ENCODE results near the gene NCKAP5.

The NCKAP5 gene

DNA sequence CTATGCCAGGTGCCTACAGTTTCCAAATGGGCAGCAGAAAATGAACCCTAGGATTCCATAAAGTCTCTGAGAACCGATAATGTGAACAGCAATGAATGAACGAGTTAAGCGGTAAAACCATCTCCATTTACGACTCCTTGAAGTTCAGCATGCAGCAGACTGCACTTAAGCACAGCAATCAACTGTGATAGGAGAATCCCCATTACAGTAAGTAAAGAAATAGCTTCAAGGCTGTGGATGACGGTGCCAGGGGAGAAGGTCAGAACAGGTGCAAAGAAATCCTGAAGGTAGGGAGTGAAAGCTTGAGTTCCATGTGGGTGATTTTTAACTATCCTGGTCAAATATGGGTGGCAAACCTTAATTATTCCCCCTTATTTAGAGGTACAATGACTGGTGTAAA is 444.4 kb downstream of the NCKAP5 start:
- Histone ChIP-seq H3K36me3 (replicated peaks in 1 of 2; ENCODE audit: control insufficient read depth in 2 of 2, insufficient read depth in 2 of 2, low read length in 2 of 2) (peaks cover 0 to 77% of the 10 kb centered on the region in 2 donors), H4K8ac (ENCODE audit: low read depth, low read length) (no peak overlapping the region), H3K27me3 (ENCODE audit: control insufficient read depth in 3 of 3, insufficient read depth in 3 of 3, low read depth in 1 of 3, low read length in 3 of 3) (no peaks in the 10 kb centered on the region), H2AK5ac (ENCODE audit: low read depth, low read length) (no peak overlapping the region), H3K4me1 (ENCODE audit: control insufficient read depth in 2 of 2, insufficient read depth in 1 of 2, low read depth in 1 of 2, low read length in 2 of 2) (no peaks in the 10 kb centered on the region), H3K9me3 (replicated peaks in 1 of 2; ENCODE audit: control insufficient read depth in 2 of 2, insufficient read depth in 1 of 2, low read depth in 1 of 2, low read length in 2 of 2) (no peaks in the 10 kb centered on the region), H3K4me2 (ENCODE audit: insufficient read depth, low read length, poor library complexity, severe bottlenecking) (no peak overlapping the region), H2AFZ (ENCODE audit: low read length) (no peak overlapping the region), H3K79me1 (ENCODE audit: low read depth, low read length) (no peaks in the 10 kb centered on the region), H2BK15ac (ENCODE audit: low read length) (no peak overlapping the region), H3K4ac (ENCODE audit: low read length) (no peak overlapping the region), H3K18ac (ENCODE audit: low read length) (no peak overlapping the region), H2BK120ac (ENCODE audit: low read depth, low read length) (no peak overlapping the region), H3K23ac (ENCODE audit: low read depth, low read length, poor library complexity) (no peak overlapping the region), H2BK12ac (ENCODE audit: low read length) (no peak overlapping the region), H4K91ac (ENCODE audit: low read depth, low read length, poor library complexity) (no peak overlapping the region), H3K9ac (ENCODE audit: low read depth, low read length, poor library complexity) (no peak overlapping the region), H2BK5ac (ENCODE audit: low read length) (no peak overlapping the region), H3K4me3 (ENCODE audit: low read length in 2 of 2) (no peak overlapping the region), H3K14ac (ENCODE audit: low read length) (no peak overlapping the region), H3K27ac (replicated peaks; ENCODE audit: low read length) (no peak overlapping the region)
- DNase-seq (ENCODE audit: low spot score) = no peak
- WGBS, 2 donors (ENCODE audit: extremely low coverage in 2 of 2, insufficient read length in 2 of 2, insufficient replicate concordance in 1 of 2) = no CpG with 5 or more reads among the region's 5 CpGs

DNA sequence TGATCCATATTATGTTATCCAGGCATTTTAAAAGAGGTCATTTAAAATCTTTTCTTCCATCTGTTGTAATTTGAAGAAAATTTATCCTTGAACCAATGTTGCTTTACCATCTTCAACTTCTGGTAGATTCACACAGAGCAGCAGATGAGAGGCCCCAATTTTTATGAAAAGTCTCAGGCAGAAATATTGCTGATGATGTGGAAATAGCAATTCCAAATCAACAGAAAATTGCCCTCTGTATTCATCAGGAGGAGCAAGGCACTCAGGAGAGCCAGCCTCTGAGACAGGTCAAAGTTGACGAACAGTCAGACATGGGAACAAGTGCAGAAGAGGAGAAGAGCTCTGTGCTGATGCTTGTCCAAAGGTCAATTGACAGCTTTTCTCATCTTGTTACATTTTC is 444.9 kb downstream of the NCKAP5 start:
- Histone ChIP-seq H3K9me3 (replicated peaks in 1 of 2; ENCODE audit: control insufficient read depth in 2 of 2, insufficient read depth in 1 of 2, low read depth in 1 of 2, low read length in 2 of 2) (no peaks in the 10 kb centered on the region), H3K9ac (ENCODE audit: low read depth, low read length, poor library complexity) (no peak overlapping the region), H3K27ac (replicated peaks; ENCODE audit: low read length) (no peak overlapping the region), H3K4me1 (ENCODE audit: control insufficient read depth in 2 of 2, insufficient read depth in 1 of 2, low read depth in 1 of 2, low read length in 2 of 2) (no peaks in the 10 kb centered on the region), H3K14ac (ENCODE audit: low read length) (no peak overlapping the region), H3K36me3 (replicated peaks in 1 of 2; ENCODE audit: control insufficient read depth in 2 of 2, insufficient read depth in 2 of 2, low read length in 2 of 2) (peaks cover 0 to 77% of the 10 kb centered on the region in 2 donors), H2BK120ac (ENCODE audit: low read depth, low read length) (no peak overlapping the region), H3K79me1 (ENCODE audit: low read depth, low read length) (no peaks in the 10 kb centered on the region), H2AK5ac (ENCODE audit: low read depth, low read length) (no peak overlapping the region), H3K4me2 (ENCODE audit: insufficient read depth, low read length, poor library complexity, severe bottlenecking) (no peak overlapping the region), H2BK12ac (ENCODE audit: low read length) (no peak overlapping the region), H4K91ac (ENCODE audit: low read depth, low read length, poor library complexity) (no peak overlapping the region), H2AFZ (ENCODE audit: low read length) (no peak overlapping the region), H2BK5ac (ENCODE audit: low read length) (no peak overlapping the region), H3K4me3 (ENCODE audit: low read length in 2 of 2) (no peak overlapping the region), H4K8ac (ENCODE audit: low read depth, low read length) (no peak overlapping the region), H2BK15ac (ENCODE audit: low read length) (no peak overlapping the region), H3K23ac (ENCODE audit: low read depth, low read length, poor library complexity) (no peak overlapping the region), H3K18ac (ENCODE audit: low read length) (no peak overlapping the region), H3K4ac (ENCODE audit: low read length) (no peak overlapping the region), H3K27me3 (ENCODE audit: control insufficient read depth in 3 of 3, insufficient read depth in 3 of 3, low read depth in 1 of 3, low read length in 3 of 3) (no peaks in the 10 kb centered on the region)
- WGBS, 2 donors (ENCODE audit: extremely low coverage in 2 of 2, insufficient read length in 2 of 2, insufficient replicate concordance in 1 of 2) = no CpG with 5 or more reads among the region's 1 CpG
- DNase-seq (ENCODE audit: low spot score) = no peak

DNA sequence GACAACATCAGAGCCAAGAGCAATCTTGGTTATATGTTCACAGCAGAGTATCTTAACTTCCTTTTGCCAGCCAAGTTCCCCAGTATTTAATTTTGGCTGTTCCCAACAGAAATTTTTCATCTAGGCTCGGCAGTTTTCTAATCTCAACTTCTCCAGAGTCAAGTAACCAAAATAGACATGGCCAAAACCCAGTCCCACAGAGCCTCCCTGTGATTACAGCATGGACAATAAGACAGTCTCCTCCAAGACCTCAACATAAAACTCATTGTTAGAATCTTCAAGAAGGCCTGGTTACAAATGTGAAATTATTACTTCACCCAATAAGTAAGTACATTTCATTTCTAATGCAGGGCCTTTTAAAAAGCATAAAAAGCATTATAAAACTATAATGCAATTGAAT is 445.7 kb downstream of the NCKAP5 start:
- Histone ChIP-seq H2AK5ac (ENCODE audit: low read depth, low read length) (no peak overlapping the region), H3K14ac (ENCODE audit: low read length) (no peak overlapping the region), H2BK120ac (ENCODE audit: low read depth, low read length) (no peak overlapping the region), H3K23ac (ENCODE audit: low read depth, low read length, poor library complexity) (no peak overlapping the region), H3K36me3 (replicated peaks in 1 of 2; ENCODE audit: control insufficient read depth in 2 of 2, insufficient read depth in 2 of 2, low read length in 2 of 2) (peaks cover 0 to 77% of the 10 kb centered on the region in 2 donors), H2BK12ac (ENCODE audit: low read length) (no peak overlapping the region), H4K91ac (ENCODE audit: low read depth, low read length, poor library complexity) (no peak overlapping the region), H3K9ac (ENCODE audit: low read depth, low read length, poor library complexity) (no peak overlapping the region), H3K9me3 (replicated peaks in 1 of 2; ENCODE audit: control insufficient read depth in 2 of 2, insufficient read depth in 1 of 2, low read depth in 1 of 2, low read length in 2 of 2) (no peaks in the 10 kb centered on the region), H3K4me2 (ENCODE audit: insufficient read depth, low read length, poor library complexity, severe bottlenecking) (no peak overlapping the region), H3K4me3 (ENCODE audit: low read length in 2 of 2) (no peak overlapping the region), H4K8ac (ENCODE audit: low read depth, low read length) (no peak overlapping the region), H3K79me1 (ENCODE audit: low read depth, low read length) (no peaks in the 10 kb centered on the region), H2BK5ac (ENCODE audit: low read length) (no peak overlapping the region), H2BK15ac (ENCODE audit: low read length) (no peak overlapping the region), H3K27me3 (ENCODE audit: control insufficient read depth in 3 of 3, insufficient read depth in 3 of 3, low read depth in 1 of 3, low read length in 3 of 3) (no peaks in the 10 kb centered on the region), H3K18ac (ENCODE audit: low read length) (no peak overlapping the region), H3K4ac (ENCODE audit: low read length) (no peak overlapping the region), H2AFZ (ENCODE audit: low read length) (no peak overlapping the region), H3K4me1 (ENCODE audit: control insufficient read depth in 2 of 2, insufficient read depth in 1 of 2, low read depth in 1 of 2, low read length in 2 of 2) (no peaks in the 10 kb centered on the region), H3K27ac (replicated peaks; ENCODE audit: low read length) (no peak overlapping the region)
- WGBS, 2 donors (ENCODE audit: extremely low coverage in 2 of 2, insufficient read length in 2 of 2, insufficient replicate concordance in 1 of 2) = no CpG with 5 or more reads among the region's 1 CpG
- DNase-seq (ENCODE audit: low spot score) = no peak

DNA sequence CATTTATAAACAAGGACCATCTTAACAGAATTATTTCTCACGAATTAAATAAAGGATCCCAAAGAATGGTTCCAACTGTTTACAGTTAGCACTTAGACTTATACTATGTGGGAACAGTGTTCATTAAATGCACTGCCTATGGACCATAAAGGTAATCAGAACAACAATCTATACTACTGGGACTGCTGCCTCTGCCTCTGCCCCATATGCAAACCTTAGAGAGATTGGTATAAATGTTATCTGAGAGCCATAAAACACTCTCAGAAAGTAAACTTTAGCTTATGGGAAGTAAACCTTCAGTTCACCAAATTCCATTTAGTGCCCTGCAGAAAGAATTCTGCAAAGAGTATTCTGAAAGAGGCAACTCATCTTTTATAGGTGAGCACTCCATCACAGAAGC is 448.0 kb downstream of the NCKAP5 start:
- H2BK120ac ChIP-seq (ENCODE audit: low read depth, low read length) = no peak overlapping the region
- H2BK12ac ChIP-seq (ENCODE audit: low read length) = no peak overlapping the region
- no peak overlapping the region for H3K4ac ChIP-seq (ENCODE audit: low read length)
- no peak overlapping the region for H3K4me3 ChIP-seq (ENCODE audit: low read length in 2 of 2)
- peaks cover 0 to 65% of the 10 kb centered on the region in 2 donors for H3K36me3 ChIP-seq (replicated peaks in 1 of 2; ENCODE audit: control insufficient read depth in 2 of 2, insufficient read depth in 2 of 2, low read length in 2 of 2)
- H3K18ac ChIP-seq (ENCODE audit: low read length) = no peak overlapping the region
- no peak overlapping the region for H4K8ac ChIP-seq (ENCODE audit: low read depth, low read length)
- no peaks in the 10 kb centered on the region for H3K79me1 ChIP-seq (ENCODE audit: low read depth, low read length)
- H3K27me3 ChIP-seq (ENCODE audit: control insufficient read depth in 3 of 3, insufficient read depth in 3 of 3, low read depth in 1 of 3, low read length in 3 of 3) = no peaks in the 10 kb centered on the region
- H3K9ac ChIP-seq (ENCODE audit: low read depth, low read length, poor library complexity) = no peak overlapping the region
- no peak overlapping the region for H2BK5ac ChIP-seq (ENCODE audit: low read length)
- no peaks in the 10 kb centered on the region for H3K4me1 ChIP-seq (ENCODE audit: control insufficient read depth in 2 of 2, insufficient read depth in 1 of 2, low read depth in 1 of 2, low read length in 2 of 2)
- no peak overlapping the region for H4K91ac ChIP-seq (ENCODE audit: low read depth, low read length, poor library complexity)
- no peak overlapping the region for H2AK5ac ChIP-seq (ENCODE audit: low read depth, low read length)
- no CpG with 5 or more reads among the region's 1 CpG for WGBS, 2 donors (ENCODE audit: extremely low coverage in 2 of 2, insufficient read length in 2 of 2, insufficient replicate concordance in 1 of 2)
- H3K23ac ChIP-seq (ENCODE audit: low read depth, low read length, poor library complexity) = no peak overlapping the region
- DNase-seq (ENCODE audit: low spot score) = no peak
- no peak overlapping the region for H3K14ac ChIP-seq (ENCODE audit: low read length)
- no peak overlapping the region for H3K4me2 ChIP-seq (ENCODE audit: insufficient read depth, low read length, poor library complexity, severe bottlenecking)
- no peaks in the 10 kb centered on the region for H3K9me3 ChIP-seq (replicated peaks in 1 of 2; ENCODE audit: control insufficient read depth in 2 of 2, insufficient read depth in 1 of 2, low read depth in 1 of 2, low read length in 2 of 2)
- no peak overlapping the region for H2BK15ac ChIP-seq (ENCODE audit: low read length)
- no peak overlapping the region for H3K27ac ChIP-seq (replicated peaks; ENCODE audit: low read length)
- H2AFZ ChIP-seq (ENCODE audit: low read length) = no peak overlapping the region
